Activated CD8-positive, alpha-beta memory T cell treated with anti-CD3 and anti-CD28 coated beads for 4 hours (primary cell): ENCODE data around the gene MFNG.

ENCODE experiments used
- DNase-seq, 2 donors: peaks; one replicate each; pipeline ENCODE4 v3.0.0-alpha.2; 2020; ENCODE audit warnings: low read depth in 2 of 2

Gene MFNG

DNA sequence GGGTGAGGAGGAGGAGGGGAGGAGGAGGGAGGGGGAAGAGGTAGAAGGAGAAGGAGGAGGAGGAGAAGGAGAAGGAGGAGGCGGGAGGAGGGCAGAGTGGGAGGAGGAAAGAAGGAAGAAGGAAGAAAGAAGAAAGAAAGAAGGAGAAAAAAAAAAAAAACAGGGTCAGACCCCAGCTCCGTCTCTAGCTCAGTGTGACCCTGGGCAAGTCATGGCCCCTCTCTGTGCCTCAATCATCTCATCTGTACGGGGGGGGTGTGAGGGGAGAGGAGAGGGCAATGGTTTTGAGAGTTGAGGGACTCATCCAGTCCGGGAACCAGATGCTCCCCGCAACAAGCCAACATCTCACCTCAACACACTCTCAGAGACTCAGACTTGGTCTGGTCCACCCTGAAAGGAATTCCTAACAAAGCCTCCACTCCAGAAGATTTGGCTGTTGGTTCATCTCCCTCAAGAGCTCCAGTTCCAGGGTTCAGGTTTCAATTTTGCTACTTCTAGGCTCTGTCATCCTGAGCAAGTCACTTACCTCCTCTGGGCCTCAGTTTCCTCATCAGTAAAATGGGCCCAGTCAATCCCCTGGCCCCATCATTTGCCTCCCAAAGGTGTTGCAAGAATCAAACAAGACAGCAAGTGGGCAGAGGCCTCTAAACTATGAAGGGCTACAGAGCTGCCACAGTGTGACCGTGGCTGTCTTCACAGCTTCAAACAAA lies 25.4 kb upstream of the MFNG start:
- DNase-seq = no peak

DNA sequence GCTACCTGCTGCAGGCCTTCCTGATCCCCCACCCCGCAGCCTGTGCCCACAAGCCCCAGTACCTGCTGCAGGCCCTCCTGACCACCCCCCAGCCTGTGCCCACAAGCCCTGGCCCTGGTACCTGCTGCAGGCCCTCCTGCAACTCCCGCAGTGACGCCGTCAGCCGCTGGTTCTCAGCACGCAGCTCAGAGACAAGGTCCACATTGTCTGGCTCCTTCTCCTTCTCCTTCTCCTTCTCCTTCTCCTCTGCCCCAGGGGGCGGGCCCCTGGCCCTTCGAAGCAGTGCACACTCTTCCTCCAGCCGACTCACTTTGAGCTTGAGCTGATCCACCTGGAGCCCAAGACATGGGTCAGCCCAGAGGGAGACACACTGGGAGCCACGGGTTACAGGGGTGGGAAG lies 23.9 kb upstream of the MFNG start:
- DNase-seq = no peak

DNA sequence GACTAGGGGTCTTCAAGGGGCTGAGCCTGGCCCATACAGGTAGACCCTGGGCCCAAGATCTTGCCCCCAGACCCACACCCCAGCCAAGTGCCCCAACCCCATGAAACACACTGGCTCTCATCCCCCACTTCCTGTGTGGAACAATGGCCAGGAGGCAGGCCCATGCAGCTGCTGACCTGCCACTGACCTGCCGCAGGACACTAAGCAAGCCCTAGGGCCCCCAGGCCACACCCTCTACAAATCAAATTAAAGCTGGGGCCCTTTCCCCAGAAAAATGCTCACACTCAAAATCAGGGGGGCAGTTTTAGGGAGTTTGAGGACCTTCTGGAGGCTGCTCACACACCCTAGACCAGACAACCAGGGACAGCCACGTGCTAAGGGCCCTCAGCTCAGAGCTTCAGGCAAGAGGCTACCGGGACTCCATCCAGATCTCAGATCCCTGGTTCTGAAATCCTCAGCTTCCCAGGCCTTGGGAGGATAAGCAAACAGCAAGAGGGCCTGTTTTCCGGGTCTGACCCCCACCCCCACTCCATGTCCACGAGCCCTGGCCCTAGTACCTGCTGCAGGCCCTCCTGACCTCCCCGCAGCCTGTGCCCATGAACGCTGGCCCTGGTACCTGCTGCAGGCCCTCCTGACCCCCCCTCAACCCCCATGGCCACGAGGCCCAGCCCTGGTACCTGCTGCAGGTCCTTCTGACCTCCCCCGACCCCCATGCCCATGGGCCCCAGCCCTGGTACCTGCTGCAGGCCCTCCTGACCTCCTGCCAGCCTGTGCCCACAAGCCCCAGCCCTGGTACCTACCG lies 23.1 kb upstream of the MFNG start:
- DNase-seq = no peak

DNA sequence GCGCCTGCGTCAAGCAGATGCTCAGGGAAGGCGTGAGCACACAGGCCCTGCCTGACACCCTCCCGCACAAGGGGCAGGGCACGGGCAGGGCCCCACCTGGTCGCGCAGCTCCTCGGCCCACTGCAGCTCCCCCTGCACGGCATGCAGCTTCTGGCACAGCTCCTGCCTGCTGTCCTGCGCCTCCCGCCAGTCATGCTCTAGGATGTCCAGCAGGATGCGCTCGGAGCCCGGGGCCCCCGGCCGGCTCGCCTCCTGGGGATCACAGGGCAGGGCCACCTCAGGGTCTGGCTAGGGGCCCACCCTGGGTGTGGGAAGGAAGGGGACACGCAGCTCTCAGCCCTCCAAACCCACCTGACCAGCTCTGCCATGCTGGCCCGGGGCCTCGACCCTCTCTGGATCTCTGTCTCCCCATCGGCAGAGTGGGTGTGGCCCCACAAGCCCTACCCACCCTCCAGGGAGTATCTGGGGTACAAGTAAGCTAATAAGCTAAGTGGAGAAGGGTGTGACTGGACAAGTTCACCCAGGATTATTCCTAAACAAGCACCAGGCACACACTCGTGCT lies 22.3 kb upstream of the MFNG start:
- no peak for DNase-seq

DNA sequence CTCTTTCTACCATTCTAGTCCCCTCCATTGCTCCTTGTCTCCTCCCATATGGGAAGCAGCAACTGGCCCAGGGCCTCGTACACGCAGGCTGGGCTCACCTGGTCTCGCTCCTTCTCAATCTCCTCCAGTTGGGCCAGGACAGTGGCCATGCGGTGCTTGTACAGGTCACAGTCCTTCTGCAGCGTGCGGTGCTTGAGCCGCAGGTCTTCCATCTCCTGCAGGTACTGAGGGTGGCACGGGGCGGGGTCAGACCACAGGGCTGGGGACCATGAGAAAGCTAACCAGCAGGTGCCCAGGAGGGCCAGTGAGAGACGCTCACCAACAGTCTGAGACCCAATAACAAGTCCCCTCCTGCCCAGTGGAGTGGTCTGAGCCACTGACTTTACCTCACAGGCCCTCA lies 21.5 kb upstream of the MFNG start:
- no peak for DNase-seq

DNA sequence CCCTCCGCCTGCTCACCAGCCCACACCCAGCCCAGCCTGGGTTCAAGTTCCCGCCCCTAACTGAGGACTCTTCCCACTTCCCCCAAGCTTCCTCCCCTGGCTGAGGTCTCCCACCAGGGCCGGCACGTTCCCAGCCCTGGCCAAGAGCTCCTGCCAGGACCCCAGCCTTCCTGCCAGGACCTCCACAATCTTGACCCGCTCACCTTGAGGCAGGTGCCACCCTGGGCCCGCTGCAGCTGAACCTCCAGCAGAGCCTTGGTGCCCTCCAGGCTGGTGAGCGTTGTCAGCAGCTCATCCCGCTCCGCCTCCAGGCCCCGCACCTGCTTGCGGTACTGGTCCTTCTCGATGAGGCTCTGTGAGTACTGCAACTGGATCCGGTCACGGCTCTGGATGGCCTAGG lies 19.8 kb upstream of the MFNG start:
- no peak for DNase-seq

DNA sequence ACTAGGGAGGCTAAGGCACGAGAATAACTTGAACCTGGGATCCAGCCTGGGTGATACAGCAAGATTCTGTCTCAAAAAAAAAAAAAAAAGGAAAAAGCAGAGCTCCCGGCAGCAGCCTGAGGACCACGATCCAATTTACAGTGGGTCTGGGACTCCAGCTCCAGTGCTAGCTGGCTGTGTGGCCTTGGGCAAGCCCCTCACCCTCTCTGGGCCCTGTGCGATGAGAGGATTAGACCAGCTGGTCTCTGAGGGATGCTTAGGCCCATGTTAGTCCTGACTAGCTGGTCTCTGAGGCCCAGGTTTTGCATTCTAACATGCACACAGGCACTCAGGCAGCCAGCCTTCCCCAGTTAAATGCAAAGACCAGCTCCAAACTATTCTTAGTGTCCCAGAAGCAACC lies 19.4 kb upstream of the MFNG start:
- no peak for DNase-seq

DNA sequence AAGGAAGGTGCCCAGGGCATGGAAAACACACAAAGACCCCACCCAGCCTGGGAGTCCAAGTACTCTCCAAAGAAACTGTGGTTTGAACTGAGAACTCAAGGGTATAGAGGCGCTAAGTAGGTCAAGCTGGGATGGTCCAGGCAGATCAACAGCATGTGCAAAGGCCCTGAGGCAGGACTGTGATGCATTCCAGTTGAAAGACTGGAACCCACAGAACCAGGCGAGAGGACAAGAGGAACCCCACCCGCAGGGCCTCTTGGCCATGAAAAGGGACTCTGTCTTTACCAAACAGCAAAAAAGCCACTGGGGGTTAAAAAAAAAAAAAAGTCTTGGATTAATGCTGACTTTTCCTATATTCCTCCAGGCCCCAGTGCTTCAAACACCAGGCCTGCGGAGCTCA lies 18.8 kb upstream of the MFNG start:
- DNase-seq = no peak

DNA sequence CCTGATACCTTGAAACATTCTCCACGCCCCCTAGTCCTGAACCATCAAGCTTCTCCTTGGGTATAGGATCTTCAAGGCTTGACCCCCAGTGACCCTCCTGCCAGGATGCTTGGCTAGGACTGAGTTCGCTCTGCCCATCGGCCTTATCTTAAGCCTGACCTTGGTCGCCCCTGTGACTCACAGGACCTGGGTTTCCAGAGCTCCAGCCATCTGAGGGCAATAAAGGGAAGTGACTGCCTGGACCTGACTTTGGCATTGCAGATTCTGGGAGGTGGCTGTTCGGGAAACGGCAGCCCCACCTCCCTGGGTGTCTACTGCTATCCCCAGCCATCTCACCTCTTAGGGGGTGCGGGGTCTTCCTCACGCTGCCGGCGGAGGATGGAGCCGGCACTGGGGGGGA lies 17.7 kb upstream of the MFNG start:
- DNase-seq = no peak

DNA sequence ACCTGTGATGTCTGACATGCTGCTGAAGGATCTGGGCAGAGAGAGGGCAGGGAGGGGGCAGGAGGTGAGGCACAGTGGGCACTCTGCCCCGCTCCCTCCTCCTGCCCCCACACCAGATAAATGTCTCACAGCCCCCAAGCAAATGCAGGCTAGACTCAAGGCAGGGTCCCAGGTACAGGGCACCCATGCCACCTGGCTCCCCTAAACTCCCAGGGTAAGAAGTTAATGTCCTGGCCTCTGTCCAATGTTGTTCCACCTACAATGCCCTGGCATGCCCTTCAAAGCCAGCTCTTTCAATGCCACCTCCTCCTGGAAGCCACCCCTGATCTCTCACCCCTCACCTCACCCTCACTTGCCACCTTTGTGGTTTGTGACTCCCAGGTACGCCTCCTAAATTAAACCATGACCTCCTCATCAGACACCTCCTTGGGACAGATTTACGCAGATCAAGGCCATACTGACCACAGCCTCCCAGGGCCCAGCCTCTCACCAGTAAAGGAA lies 17.0 kb upstream of the MFNG start:
- no peak for DNase-seq

DNA sequence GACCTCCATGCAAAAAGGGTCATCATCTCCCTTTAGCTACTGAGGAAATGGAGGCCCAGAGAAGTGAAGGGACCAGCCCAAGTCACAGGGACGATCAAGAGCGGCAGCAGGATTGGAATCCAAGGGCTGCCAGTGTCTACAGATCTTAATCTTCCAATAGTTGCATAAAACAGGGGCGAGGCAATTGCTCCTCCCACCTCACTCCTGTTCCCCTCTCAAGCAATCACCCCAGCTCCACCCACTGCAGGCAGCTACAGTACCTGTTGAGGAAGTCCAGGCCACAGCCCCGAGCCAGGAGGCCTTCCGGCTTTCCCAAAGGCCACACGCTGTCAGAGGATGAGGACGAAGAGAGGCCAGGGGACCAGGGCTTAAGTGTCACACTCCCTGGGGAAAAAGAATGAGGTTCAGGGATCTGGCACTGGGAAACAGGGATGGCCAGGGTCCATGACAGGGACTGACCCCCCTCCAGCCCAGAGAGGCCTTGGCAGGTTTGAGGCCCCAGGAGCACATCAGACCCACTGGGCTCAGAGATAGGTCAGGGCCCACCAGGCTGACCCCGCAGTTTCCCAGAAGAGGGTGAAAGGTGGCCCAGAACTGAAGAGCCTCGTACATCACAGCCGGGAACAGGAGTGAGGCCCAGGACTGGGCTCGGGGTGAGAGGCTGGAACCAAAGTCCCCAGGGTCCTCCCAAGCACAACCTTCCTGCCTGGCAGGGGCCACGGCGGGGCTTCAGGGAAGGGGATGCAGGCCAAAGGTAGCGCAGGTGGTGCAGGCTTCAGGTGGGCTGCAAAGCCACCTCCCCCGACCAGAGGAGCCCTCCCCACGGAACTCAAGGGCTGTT lies 16.4 kb upstream of the MFNG start:
- no peak for DNase-seq

DNA sequence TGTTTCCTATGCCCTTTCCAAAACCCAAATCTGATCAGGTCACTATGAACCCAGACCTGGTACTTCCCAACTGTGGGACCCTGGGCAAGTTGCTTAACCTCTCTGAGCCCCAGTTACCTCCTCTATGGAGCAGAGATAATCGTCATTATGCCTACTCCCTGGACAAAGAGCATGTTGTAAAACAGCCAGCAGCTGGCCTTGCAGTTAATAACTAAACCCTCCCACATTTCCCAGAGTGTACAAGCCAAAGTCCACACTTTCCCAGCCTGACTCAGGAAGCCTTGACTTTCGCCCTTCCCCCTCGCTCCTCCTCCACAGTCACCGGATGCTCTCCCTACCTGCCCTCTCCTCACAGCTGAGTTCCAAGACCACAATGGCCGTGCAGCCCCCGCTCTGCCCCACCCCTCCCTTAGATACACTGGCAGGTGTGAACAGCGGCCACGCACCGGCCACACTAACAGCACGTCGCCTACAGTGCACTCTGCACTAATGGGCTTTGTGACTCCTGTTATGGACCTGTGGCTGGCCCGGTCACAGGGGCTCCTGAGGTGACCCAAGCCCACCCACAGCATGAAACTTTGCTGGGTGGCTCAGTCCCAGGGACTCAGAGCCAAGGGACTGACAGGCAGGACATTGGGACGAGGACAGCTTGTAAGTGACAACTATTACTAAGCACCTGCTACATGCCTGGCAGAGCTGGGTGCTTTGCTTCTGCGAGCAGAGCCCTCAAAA lies 15.6 kb upstream of the MFNG start:
- DNase-seq = no peak

DNA sequence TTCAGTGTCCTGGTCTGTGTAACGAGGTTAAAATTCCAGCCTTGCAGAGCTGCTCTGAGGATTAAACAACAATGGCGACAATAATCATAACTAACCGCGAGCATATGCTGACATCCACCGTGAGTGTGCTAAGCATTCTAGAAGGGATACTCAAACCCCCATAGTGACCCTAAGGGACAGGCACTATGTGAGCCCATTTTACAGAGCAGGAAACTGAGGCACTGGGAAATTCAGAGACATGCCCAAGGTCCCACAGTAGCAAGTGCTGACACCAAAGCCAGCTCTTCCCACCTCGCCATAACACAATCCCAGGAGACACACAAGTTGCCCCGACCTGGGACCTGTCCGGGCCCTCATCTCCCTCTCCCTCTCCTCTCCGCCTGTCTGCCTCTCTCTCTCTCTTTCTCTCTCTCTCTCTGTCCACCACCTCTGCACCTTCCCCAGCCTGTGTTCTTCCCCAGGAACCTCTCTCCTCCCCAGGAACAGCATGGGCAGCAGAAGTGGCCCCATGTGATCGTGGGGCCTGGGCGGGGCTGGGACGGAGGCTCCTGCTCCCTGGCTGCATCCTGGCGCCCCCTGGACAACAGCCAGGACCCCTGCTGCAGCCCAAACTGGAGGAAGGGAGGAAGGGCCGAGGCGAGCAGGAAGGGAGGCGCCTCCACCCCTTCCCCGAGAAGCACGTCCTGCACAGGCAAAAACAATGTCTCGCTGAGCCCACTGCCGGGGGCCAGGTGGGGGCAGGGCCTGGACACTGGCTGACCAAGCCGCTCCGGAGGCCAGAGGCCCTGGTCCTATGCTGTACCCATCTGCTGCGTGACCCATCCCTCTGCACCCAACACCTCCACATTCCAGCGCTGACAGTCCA lies 14.8 kb upstream of the MFNG start:
- DNase-seq = no peak

DNA sequence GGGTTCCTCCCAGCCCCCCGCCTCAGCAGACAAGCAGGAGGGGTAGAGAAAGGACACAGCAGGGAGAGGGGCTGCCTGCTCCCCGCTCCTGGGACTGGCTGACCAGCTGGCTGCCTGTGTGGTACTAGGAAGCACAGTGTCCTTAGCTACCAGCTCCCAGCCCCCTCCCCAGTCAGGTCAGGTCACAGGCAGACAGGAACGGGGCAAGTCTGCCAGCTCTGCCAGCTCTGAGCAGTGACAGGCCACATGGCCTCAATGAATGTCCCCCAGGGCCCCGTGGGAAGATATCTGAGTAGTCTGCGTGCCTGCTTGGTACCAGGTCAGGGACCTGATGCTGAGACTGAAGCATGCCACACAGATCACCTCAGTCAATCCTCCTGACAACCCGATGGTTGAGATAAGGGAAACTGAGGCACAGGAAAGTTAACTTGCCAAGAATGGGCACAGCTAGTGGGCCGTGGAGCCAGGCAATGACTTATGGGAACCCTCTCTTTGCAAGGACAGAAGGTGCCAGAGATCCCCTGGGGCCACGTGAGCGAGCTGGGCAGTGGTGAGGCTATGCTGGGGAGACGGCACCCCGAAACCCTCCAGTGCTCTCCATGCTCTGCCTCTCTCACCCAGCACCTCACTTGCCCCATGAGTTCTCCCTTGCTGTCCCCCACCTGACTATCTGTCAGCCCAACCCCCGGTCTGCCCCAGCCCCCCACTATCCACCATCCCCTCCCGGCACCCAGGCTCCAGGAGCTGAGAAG lies 13.8 kb upstream of the MFNG start:
- no peak for DNase-seq

DNA sequence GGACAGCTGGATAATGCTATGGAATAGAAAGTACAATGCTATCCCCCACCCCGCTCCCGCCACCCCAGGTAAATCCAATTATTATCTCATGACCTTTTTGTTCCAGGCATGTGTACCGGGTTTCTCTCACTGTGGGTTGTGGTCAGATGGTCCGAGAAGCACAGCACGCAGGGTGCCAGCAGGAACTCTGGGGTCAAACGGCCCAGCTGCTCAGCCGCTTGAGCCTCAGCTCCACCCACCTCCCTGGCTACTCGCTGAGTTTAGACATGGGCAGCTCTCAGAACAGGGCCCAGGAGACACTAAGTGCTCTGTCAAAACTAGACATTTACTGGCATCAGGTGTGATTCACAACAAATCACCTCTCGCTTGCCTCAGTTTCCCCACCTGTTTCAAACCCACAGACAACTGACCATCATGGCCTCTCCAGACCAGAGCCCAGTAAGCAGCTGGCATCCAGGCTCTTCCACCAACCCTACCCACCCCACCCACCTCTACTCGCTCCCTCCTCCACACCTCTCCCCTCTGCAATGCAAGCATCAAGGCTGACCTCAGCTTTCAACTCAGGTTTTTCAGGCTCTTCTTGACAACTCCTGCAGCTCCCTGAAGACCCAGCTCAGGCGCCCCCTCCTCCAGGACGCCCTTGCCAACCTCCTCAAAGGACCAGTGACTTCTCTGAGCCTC lies 13.0 kb upstream of the MFNG start:
- no peak for DNase-seq

DNA sequence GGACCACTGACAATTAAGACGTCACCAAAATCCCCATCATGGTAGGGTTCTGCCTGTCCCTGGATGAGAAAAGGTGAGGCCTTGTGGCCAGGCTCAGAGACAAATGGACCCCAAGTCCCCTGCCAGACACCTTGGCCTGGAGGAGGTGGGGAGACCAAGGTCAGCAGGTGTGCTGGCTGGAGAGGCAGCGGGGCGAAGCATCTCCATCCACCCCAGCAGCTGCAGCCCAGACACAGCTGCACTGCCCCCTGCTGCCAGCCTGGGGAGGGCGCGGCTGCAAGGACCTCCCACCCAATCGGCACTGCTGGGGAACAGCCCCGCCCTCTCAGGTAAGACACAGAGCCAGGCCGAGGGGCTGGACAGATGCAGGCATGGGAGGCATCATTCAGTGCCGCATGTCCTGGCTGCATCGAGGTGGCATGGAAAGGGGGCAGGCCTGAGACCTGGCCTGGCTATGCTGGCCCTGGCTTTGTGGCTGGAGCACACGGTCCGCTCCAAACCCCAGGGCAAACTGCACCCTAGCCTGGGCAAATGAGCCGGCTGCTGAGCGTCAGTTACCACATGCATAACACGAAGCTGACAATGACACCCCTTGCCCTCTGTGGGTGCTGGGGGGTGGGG lies 12.2 kb upstream of the MFNG start:
- DNase-seq = peak; percentile 35 to 36

DNA sequence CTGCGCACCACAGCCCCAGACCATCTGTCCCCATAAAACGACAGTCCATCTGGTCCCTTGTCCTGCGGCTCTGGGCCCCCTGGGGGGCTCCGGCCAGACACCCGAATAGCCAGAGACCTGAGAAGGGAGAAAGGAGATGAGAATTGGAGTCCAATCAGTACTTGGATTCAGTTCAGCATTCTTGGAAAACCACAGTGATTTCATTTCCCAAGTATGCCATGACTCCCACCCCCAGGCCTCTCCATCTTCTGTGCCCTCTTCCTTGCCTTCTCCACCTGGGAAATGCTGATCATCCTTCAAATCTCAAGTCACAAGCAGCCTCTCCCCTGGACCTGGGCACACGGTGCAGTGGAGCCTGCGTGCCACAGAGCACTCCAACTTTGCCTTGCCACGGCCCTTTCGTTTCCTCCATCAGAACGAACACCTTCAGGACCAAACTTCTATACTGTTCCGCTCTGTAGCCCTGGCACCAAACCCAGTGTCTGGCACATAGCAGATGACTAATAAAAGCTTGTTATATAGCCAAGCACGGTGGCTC lies 10.9 kb upstream of the MFNG start:
- no peak for DNase-seq

DNA sequence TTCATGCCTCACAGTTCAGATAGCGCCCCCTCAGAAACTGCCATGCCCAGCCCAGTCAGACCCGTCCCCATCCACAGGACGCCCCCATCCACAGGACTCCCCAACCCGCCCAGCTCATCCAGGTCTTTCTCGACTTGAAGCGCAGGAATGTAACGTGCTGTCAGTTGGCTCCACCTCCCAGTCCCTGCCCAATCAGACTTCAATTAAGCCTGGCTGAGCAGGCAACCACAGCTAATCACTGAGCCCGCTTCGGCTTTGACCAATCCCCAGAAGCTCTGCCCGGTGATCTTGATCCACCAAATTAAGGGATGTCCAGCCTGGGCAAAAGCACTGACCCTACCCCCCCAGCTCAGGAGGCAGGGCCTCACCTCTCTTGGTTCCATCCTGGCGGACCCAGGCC lies 10.5 kb upstream of the MFNG start:
- DNase-seq = no peak
